SK-N-SH (cell line): ENCODE data around the gene TBXAS1. TPM values are rescaled to one million over a fixed set of nuclear protein-coding genes. Genes with fewer than 3 reads are reported as not detected.

Source experiments
- CTCF ChIA-PET: fragments of 300-600, 350-600 bp; formaldehyde crosslinking; extraction: SDS; loops from one replicate; lab custom pipeline; 2021; lab: Yijun Ruan, JAX
- POLR2A ChIA-PET: fragments of 350-600 bp; sonication (Branson Sonifier 250); formaldehyde crosslinking; extraction: SDS; loops from one replicate; lab custom pipeline; 2020; ENCODE audit warnings: antibody characterized with exemption, inconsistent platforms; lab: Yijun Ruan, JAX
- DNase-seq: peaks from one replicate; pipeline ENCODE4 v3.0.0; 2012
- H2AFZ ChIP-seq: fragments of 200-600 bp; sonication (generic); 2 replicates; pipeline ENCODE4 v1.8.1; 2016; ENCODE audit warnings: antibody characterized with exemption, mild to moderate bottlenecking, low read depth
- H3F3A ChIP-seq: fragments of 200-600 bp; sonication (generic); replicated peaks from 2 replicates; pipeline ENCODE3; 2016; ENCODE audit warnings: antibody characterized with exemption, mild to moderate bottlenecking; ENCODE audit not compliant: insufficient read depth
- H3K27ac ChIP-seq, 2 experiments: fragments of 200-500 bp in 1 of 2; fragments of 200-600 bp in 1 of 2; sonication (Bioruptor generic) in 1 of 2; sonication (generic), shearing (Covaris generic) in 1 of 2; 2 replicates each; pipeline versions ENCODE4 v1.5.1 to v1.6.1; 2014 to 2016; ENCODE audit warnings: low read depth in 2 of 2, inconsistent platforms in 1 of 2, low read length in 1 of 2, mild to moderate bottlenecking in 1 of 2, mixed read lengths in 1 of 2
- H3K27me3 ChIP-seq: fragments of 200-600 bp; sonication (generic), shearing (Covaris generic); 2 replicates; pipeline ENCODE4 v1.6.1; 2016; ENCODE audit warnings: mixed run types; ENCODE audit not compliant: insufficient read depth
- H3K36me3 ChIP-seq, 2 experiments: fragments of 200-500 bp in 1 of 2; fragments of 200-600 bp in 1 of 2; sonication (Bioruptor generic) in 1 of 2; sonication (generic) in 1 of 2; replicated peaks in 1 of 2; 2 replicates each; pipeline versions ENCODE3 to v1.5.1; 2014 to 2016; ENCODE audit warnings: low read length in 1 of 2, mild to moderate bottlenecking in 1 of 2; ENCODE audit not compliant: insufficient read depth in 2 of 2, control insufficient read depth in 1 of 2
- H3K4me1 ChIP-seq, 2 experiments: fragments of 200-500 bp in 1 of 2; fragments of 200-600 bp in 1 of 2; sonication (Bioruptor generic) in 1 of 2; sonication (generic), shearing (Covaris generic) in 1 of 2; 2 replicates each; pipeline versions ENCODE4 v1.5.1 to v1.6.1; 2014 to 2016; ENCODE audit warnings: low read depth in 1 of 2, low read length in 1 of 2, mixed run types in 1 of 2; ENCODE audit not compliant: insufficient read depth in 2 of 2, control insufficient read depth in 1 of 2
- H3K4me2 ChIP-seq: fragments of 200-600 bp; sonication (generic), shearing (Covaris generic); 2 replicates; pipeline ENCODE4 v1.6.1; 2017; ENCODE audit warnings: mixed run types
- H3K4me3 ChIP-seq, 2 experiments: fragments of 200-500 bp in 1 of 2; fragments of 200-600 bp in 1 of 2; sonication (Bioruptor generic) in 1 of 2; sonication (generic), shearing (Covaris generic) in 1 of 2; 2 replicates each; pipeline versions ENCODE4 v1.5.1 to v1.8.1; 2014 to 2016; ENCODE audit warnings: low read depth in 2 of 2, inconsistent platforms in 1 of 2, low read length in 1 of 2, mild to moderate bottlenecking in 1 of 2, mixed read lengths in 1 of 2, moderate library complexity in 1 of 2
- H3K79me2 ChIP-seq: fragments of 200-600 bp; sonication (generic); 2 replicates; pipeline ENCODE4 v1.8.1; 2017; ENCODE audit warnings: mild to moderate bottlenecking; ENCODE audit not compliant: insufficient read depth
- H3K9ac ChIP-seq: fragments of 200-600 bp; sonication (generic); 2 replicates; pipeline ENCODE4 v1.6.1; 2017; ENCODE audit warnings: mixed run types
- H3K9me2 ChIP-seq: fragments of 200-600 bp; sonication (generic); 2 replicates; pipeline ENCODE4 v1.6.1; 2017; ENCODE audit warnings: mixed run types
- H3K9me3 ChIP-seq: fragments of 200-600 bp; sonication (generic); 2 replicates; pipeline ENCODE4 v1.6.1; 2017; ENCODE audit warnings: mixed run types, mild to moderate bottlenecking, moderate library complexity
- H4K20me1 ChIP-seq: fragments of 200-600 bp; sonication (generic); 2 replicates; pipeline ENCODE4 v1.6.1; 2017; ENCODE audit warnings: mild to moderate bottlenecking, mixed run types; ENCODE audit not compliant: insufficient read depth
- CHD2 ChIP-seq: fragments of 150-350 bp; IDR thresholded peaks from 2 replicates; pipeline ENCODE4 v1.6.1; 2018; ENCODE audit warnings: low read length; ENCODE audit not compliant: partially characterized antibody
- ELF1 ChIP-seq: IDR thresholded peaks from 2 replicates; pipeline ENCODE4 v1.4.0; 2012
- EZH2phosphoT487 ChIP-seq: fragments of 200-600 bp; sonication (generic); IDR thresholded peaks from 2 replicates; pipeline ENCODE4 v1.6.1; 2017; ENCODE audit warnings: low read depth, mixed run types, mild to moderate bottlenecking, antibody characterized with exemption, moderate library complexity, borderline replicate concordance
- FOSL2 ChIP-seq: IDR thresholded peaks from 2 replicates; pipeline ENCODE4 v1.4.0; 2012; ENCODE audit warnings: low read depth, mild to moderate bottlenecking, moderate library complexity, borderline replicate concordance
- FOXJ3 ChIP-seq: sonication (generic); formaldehyde crosslinking; IDR thresholded peaks from 2 replicates; pipeline ENCODE4 v1.5.1; 2020; ENCODE audit warnings: mild to moderate bottlenecking, missing genetic modification reagents
- FOXM1 ChIP-seq: IDR thresholded peaks from 2 replicates; pipeline ENCODE4 v1.4.0; 2012; ENCODE audit warnings: low read depth, mild to moderate bottlenecking
- GABPA ChIP-seq: IDR thresholded peaks from 2 replicates; pipeline ENCODE4 v1.4.0; 2012; ENCODE audit warnings: low read depth, mild to moderate bottlenecking
- MEF2A ChIP-seq: IDR thresholded peaks from 2 replicates; pipeline ENCODE4 v1.4.0; 2012; ENCODE audit warnings: low read depth, borderline replicate concordance
- NRF1 ChIP-seq: IDR thresholded peaks from 2 replicates; pipeline ENCODE4 v1.6.1; 2012; ENCODE audit warnings: low read depth, mild to moderate bottlenecking, low read length
- POLR2AphosphoS5 ChIP-seq: IDR thresholded peaks from 2 replicates; pipeline ENCODE4 v1.6.1; 2012; ENCODE audit warnings: low read depth, low read length
- RAD21 ChIP-seq: IDR thresholded peaks from 2 replicates; pipeline ENCODE4 v1.6.1; 2012; ENCODE audit warnings: mild to moderate bottlenecking, low read length
- RXRA ChIP-seq: IDR thresholded peaks from 2 replicates; pipeline ENCODE4 v1.4.0; 2012; ENCODE audit warnings: low read depth, mild to moderate bottlenecking, borderline replicate concordance
- SIN3A ChIP-seq: IDR thresholded peaks from 2 replicates; pipeline ENCODE4 v1.6.1; 2012; ENCODE audit warnings: low read depth, mild to moderate bottlenecking, low read length, moderate library complexity, borderline replicate concordance
- SMC3 ChIP-seq: IDR thresholded peaks from 2 replicates; pipeline ENCODE4 v1.6.1; 2012; ENCODE audit warnings: low read depth, low read length, improper control_type of control experiment
- TEAD4 ChIP-seq: IDR thresholded peaks from 2 replicates; pipeline ENCODE4 v1.4.0; 2012; ENCODE audit warnings: mild to moderate bottlenecking, borderline replicate concordance; ENCODE audit not compliant: insufficient read depth
- whole genome bisulfite sequencing: methylation state at CpG from one replicate; pipeline ENCODE4 v1.1.6; 2017; ENCODE audit warnings: low lambda C conversion rate; 5-methylcytosine and 5-hydroxymethylcytosine counted together
- polyA plus RNA-seq, 3 experiments: library from polyadenylated mRNA; depleted of rRNA; stranded (reverse); fragments of >200 nt; gene quantifications; 2 replicates each; pipeline ENCODE4 v1.2.3, GENCODE V29; 2012
- TF ChIP-seq, protein P1 (sequence below): fragments of 150-350 bp; IDR thresholded peaks from 2 replicates; pipeline ENCODE4 v1.6.1; 2016; ENCODE audit warnings: mild to moderate bottlenecking, low read depth, low read length
- TF ChIP-seq, protein P2 (sequence below): IDR thresholded peaks from 2 replicates; pipeline ENCODE4 v1.4.0; 2012; ENCODE audit warnings: low read depth, borderline replicate concordance
- TF ChIP-seq, protein P3 (sequence below): IDR thresholded peaks from 2 replicates; pipeline ENCODE4 v1.4.0; 2012; ENCODE audit warnings: low read depth

The TBXAS1 gene
- polyA plus RNA-seq, 1 of the 3 experiments (the other 2 are of a cell fraction): 4.4 TPM

DNA sequence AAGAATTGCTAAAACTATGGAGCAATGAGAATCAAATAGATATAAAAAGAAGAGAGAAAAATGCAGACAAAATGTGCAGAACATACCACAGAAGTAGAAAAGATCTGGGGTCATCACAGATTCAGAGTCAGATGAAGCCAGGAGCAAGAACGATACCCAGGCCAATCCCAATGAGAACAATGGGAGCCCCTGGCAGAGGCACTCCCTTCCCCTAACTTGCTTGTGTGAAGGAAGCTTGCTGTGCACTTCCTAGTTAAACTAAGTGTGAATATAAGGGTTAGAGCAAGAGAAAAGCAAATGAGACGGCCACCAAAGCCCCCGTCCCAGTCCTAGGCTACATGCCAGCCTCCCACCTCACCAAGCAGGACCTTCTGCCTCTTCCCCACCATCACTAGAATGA lies 221.0 kb downstream of the TBXAS1 start:
- no peak overlapping the region for H2AFZ ChIP-seq

DNA sequence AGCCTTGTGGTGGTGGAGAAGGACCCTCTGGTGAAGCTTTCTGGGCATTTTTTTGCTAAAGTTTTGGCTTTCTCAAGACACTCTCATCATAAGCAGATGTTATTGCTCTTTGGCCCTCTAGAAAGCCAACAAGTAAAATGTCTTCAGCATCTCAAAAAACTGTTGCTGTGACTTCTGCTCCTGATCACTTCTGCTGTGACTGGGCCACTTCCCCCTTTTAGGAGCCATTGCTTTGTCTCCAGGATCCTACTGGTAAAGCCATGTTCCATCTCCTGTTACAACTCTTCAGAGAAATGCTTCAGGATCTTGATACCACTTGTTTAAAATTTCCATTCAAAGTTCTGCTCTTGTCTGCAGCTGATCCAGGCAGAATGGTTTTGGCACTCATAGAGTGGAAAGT lies 222.8 kb downstream of the TBXAS1 start:
- no peak overlapping the region for H2AFZ ChIP-seq
- H4K20me1 ChIP-seq: no peaks in the 10 kb centered on the region
- H3K9ac ChIP-seq: no peak overlapping the region
- ChIA-PET POLR2A (no interaction called here), CTCF (interaction anchor here (0.6 to 1.2 kb wide), 2 partner anchors 11 to 27 kb away, joined by 3 to 4 read pairs; no protein-coding TSS in a partner anchor)
- TF ChIP-seq, protein P1, sequence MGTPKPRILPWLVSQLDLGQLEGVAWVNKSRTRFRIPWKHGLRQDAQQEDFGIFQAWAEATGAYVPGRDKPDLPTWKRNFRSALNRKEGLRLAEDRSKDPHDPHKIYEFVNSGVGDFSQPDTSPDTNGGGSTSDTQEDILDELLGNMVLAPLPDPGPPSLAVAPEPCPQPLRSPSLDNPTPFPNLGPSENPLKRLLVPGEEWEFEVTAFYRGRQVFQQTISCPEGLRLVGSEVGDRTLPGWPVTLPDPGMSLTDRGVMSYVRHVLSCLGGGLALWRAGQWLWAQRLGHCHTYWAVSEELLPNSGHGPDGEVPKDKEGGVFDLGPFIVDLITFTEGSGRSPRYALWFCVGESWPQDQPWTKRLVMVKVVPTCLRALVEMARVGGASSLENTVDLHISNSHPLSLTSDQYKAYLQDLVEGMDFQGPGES: no peak
- no peak for TF ChIP-seq FOXJ3 (CRISPR knock-in tag)
- no peak for TF ChIP-seq RXRA
- no peak for TF ChIP-seq MEF2A
- no peak for TF ChIP-seq SIN3A
- TF ChIP-seq NRF1: no peak
- no peaks in the 10 kb centered on the region; a peak in 1 of 4 replicates for H3K4me1 ChIP-seq
- H3K9me2 ChIP-seq: no peaks in the 10 kb centered on the region
- H3K27me3 ChIP-seq: no peaks in the 10 kb centered on the region
- H3K4me2 ChIP-seq: no peak overlapping the region
- H3K4me3 ChIP-seq: no peak overlapping the region
- no peaks in the 10 kb centered on the region for H3F3A ChIP-seq
- no peak for DNase-seq
- H3K9me3 ChIP-seq: no peaks in the 10 kb centered on the region
- H3K36me3 ChIP-seq: no peaks in the 10 kb centered on the region
- no peak overlapping the region for H3K27ac ChIP-seq
- H3K79me2 ChIP-seq: no peaks in the 10 kb centered on the region

More for the DNA sequence above, 221.0 kb downstream of the TBXAS1 start:
- POLR2A ChIA-PET: no interaction called here
- TF ChIP-seq FOSL2 (no peak), POLR2AphosphoS5 (no peak), ELF1 (no peak)
- no peaks in the 10 kb centered on the region for H3K79me2 ChIP-seq
- no peaks in the 10 kb centered on the region for H3K9me3 ChIP-seq
- H3F3A ChIP-seq: no peaks in the 10 kb centered on the region
- no peak overlapping the region for H3K27ac ChIP-seq
- DNase-seq: no peak
- H3K27me3 ChIP-seq: no peaks in the 10 kb centered on the region
- CTCF ChIA-PET: no interaction called here
- H3K4me2 ChIP-seq: no peak overlapping the region
- H3K36me3 ChIP-seq: peaks cover 0 to 5% of the 10 kb centered on the region in 2 experiments
- no peaks in the 10 kb centered on the region for H3K9me2 ChIP-seq
- 96% methylated on average over 3 of the region's 3 CpGs for WGBS
- no peak overlapping the region for H3K9ac ChIP-seq
- peaks cover 0 to 4% of the 10 kb centered on the region in 2 experiments; a peak in 1 of 4 replicates for H3K4me1 ChIP-seq
- H4K20me1 ChIP-seq: no peaks in the 10 kb centered on the region
- no peak overlapping the region for H3K4me3 ChIP-seq

DNA sequence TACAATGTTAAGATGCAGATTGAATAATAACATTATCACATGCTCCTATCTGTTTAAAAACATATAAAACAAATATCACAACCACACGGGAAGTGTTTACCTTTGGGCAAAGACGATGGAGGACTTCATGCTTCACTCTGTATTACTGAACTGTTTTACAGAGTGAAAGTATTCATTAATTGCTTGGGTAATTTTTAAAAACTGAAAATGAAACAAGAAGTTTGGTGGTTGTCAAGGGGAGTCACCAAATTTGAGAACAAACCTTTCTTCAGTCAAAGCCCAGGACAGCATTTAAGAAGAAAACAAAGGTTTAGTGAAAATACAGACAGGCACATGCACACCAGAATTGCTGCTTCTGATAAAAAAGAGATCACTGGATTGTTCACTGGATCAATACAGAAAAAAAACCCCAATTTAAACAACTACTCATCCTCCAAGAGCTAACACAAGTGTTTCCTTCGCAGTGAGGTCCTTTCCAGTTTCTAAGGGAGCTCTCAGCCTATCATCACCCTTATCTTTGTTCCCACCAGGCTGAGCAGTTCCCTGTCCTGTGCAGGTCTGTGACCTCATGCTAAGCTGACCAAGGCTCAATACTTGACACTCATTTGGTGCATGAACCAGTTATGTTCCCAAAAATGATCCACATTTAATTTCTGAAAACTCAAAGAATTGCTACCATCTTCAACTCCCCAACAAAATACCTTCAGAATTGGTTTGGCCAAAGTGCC lies 224.9 kb downstream of the TBXAS1 start:
- Histone ChIP-seq H3K27ac (no peak overlapping the region), H3K36me3 (no peaks in the 10 kb centered on the region), H3K4me3 (no peak overlapping the region), H3K4me1 (peaks cover 3 to 4% of the 10 kb centered on the region in 2 experiments; a peak in 2 of 4 replicates), H3K9ac (no peak overlapping the region), H3K27me3 (no peaks in the 10 kb centered on the region), H3K9me3 (no peaks in the 10 kb centered on the region), H4K20me1 (no peaks in the 10 kb centered on the region), H3K4me2 (no peak overlapping the region), H3F3A (peaks cover 5% of the 10 kb centered on the region), H3K9me2 (no peaks in the 10 kb centered on the region), H2AFZ (no peak overlapping the region), H3K79me2 (0 out of 2 replicates have a peak, but pooled peaks cover 5% of the 10 kb centered on the region)
- ChIA-PET POLR2A (no interaction called here), CTCF (interaction anchor here (1.0 to 1.4 kb wide), 2 partner anchors 14 to 47 kb away, joined by 3 read pairs; no protein-coding TSS in a partner anchor)
- WGBS: 92% methylated on average over 3 of the region's 3 CpGs
- DNase-seq: no peak
- TF ChIP-seq FOXJ3 (CRISPR knock-in tag) (no peak), SMC3 (no peak), CHD2 (no peak), GABPA (no peak), RAD21 (no peak), SIN3A (no peak), FOXM1 (no peak), TEAD4 (no peak), EZH2phosphoT487 (no peak)
- TF ChIP-seq, protein P2, sequence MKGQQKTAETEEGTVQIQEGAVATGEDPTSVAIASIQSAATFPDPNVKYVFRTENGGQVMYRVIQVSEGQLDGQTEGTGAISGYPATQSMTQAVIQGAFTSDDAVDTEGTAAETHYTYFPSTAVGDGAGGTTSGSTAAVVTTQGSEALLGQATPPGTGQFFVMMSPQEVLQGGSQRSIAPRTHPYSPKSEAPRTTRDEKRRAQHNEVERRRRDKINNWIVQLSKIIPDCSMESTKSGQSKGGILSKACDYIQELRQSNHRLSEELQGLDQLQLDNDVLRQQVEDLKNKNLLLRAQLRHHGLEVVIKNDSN: no peak
- TF ChIP-seq, protein P3, sequence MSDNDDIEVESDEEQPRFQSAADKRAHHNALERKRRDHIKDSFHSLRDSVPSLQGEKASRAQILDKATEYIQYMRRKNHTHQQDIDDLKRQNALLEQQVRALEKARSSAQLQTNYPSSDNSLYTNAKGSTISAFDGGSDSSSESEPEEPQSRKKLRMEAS: no peak
- TF ChIP-seq, protein P1: no peak
